ENCODE measurements around the gene CFDP1. TPM values are rescaled to one million over a fixed set of nuclear protein-coding genes. Genes with fewer than 3 reads are reported as not detected.

CFDP1 gene
- total and polyA plus RNA-seq, 2 experiments from 2014 or later = 103 to 114 TPM

GRCh38 chr16:75260851-75261589 lies 172.3 kb downstream of the CFDP1 start:
- no peak overlapping the region for H3K4me3 ChIP-seq
- H3K27me3 ChIP-seq = no peaks in the 10 kb centered on the region
- H3K36me3 ChIP-seq = peaks cover 3% of the 10 kb centered on the region
- DNase-seq (ENCODE audit: low read depth in 1 of 2, low spot score in 1 of 2) = no peak
- H3K27ac ChIP-seq = peak overlapping the region; percentile 34
- TF ChIP-seq, protein P1, sequence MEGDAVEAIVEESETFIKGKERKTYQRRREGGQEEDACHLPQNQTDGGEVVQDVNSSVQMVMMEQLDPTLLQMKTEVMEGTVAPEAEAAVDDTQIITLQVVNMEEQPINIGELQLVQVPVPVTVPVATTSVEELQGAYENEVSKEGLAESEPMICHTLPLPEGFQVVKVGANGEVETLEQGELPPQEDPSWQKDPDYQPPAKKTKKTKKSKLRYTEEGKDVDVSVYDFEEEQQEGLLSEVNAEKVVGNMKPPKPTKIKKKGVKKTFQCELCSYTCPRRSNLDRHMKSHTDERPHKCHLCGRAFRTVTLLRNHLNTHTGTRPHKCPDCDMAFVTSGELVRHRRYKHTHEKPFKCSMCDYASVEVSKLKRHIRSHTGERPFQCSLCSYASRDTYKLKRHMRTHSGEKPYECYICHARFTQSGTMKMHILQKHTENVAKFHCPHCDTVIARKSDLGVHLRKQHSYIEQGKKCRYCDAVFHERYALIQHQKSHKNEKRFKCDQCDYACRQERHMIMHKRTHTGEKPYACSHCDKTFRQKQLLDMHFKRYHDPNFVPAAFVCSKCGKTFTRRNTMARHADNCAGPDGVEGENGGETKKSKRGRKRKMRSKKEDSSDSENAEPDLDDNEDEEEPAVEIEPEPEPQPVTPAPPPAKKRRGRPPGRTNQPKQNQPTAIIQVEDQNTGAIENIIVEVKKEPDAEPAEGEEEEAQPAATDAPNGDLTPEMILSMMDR (IDR thresholded peaks at IDR 0.05; ENCODE audit: low read depth, low read length) = no peak
- H3K9me3 ChIP-seq (ENCODE audit: low read depth) = no peaks in the 10 kb centered on the region
- H3K4me1 ChIP-seq (ENCODE audit: low read depth) = peaks cover 57% of the 10 kb centered on the region

GRCh38 chr16:75258807-75259141 lies 174.5 kb downstream of the CFDP1 start:
- no peak for DNase-seq (ENCODE audit: low read depth in 1 of 2, low spot score in 1 of 2)

DNA sequence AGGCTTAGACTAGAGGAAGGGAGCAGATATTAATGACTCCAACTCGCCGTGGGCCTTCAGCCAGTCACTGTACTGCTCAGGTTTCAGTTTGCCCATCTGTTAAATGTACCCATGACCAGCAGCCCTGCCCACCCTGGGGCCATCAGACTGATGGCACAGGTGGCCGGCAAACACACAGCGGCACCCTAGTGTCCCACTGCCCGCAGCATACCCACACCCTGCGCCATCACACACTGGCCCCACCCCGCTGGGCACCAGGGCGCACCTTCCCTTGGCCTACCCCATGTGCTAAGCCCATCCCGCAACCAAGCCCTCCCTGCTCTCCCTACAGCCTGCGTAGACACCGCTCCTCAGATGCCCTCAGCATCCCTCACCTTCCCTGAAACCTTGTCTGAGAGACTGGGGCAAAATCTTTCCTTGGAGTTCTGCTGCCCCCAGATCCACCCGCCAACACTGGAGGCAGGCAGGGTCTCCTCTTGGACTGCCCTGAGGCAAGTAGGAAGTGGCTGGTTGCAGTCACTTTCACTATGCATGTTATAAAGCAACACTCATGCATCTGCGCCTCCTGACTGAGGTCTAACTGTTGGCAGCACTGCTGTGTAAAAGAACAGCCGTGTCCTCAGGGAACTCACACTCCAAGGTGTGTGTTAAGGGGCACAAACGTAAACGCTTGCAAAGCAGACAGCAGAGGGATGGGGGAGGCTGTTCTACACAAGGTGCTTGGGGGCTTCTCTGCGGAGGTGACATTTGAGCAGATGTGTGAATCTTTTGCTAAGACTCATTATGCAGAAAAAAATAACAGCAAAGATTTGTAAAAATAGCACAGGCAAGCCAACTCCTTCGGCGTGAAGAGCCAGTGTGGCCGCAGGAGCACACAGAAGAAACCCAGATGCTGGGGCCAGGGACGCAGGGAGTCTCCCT lies 175.2 kb downstream of the CFDP1 start:
- no peak for DNase-seq (ENCODE audit: low read depth in 1 of 2, low spot score in 1 of 2)
- H3K27me3 ChIP-seq = no peaks in the 10 kb centered on the region

More at GRCh38 chr16:75258807-75259141, 174.5 kb downstream of the CFDP1 start:
- TF ChIP-seq, protein P1 (IDR thresholded peaks at IDR 0.05; ENCODE audit: low read depth, low read length) = no peak
- no peak overlapping the region for H3K4me3 ChIP-seq
- H3K4me1 ChIP-seq (ENCODE audit: low read depth) = peaks cover 68% of the 10 kb centered on the region
- H3K27ac ChIP-seq = peak overlapping the region; percentile 34
- H3K27me3 ChIP-seq = no peaks in the 10 kb centered on the region
- H3K9me3 ChIP-seq (ENCODE audit: low read depth) = no peaks in the 10 kb centered on the region
- no peaks in the 10 kb centered on the region for H3K36me3 ChIP-seq

DNA sequence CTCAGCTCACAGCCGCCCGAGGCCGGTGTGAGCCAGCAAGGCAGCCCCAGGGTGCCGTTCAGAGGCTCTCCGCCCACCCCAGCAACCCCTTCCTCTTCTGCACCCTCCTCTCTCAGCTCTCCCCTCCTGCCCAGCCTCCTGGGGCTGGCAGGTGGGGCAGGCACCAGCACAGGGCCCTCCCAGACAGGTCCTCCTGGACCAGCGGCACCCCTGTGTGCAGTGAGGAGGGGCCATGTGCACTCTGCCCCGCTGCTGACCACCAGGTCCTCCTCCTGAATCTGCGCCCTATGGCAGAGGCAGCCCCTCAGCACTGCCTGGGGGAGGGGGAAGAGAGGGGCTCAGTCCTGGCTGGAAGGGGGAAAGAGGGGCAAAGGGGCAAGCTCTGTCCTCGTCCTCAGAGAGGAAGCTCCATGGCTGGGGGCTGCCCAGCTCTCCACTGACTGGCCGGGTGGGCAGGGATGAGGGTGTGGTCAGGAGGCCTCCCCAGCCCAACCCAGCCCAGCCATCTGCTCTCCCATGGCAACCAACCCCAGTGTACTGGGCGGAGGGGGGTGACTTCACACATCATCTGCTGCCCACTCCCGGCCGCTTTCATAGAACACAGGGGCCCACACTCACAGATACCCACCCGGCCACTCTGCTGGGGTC lies 176.5 kb downstream of the CFDP1 start:
- TF ChIP-seq, protein P1 (IDR thresholded peaks at IDR 0.05; ENCODE audit: low read depth, low read length) = no peak
- Histone ChIP-seq H3K36me3 (no peaks in the 10 kb centered on the region), H3K27me3 (no peaks in the 10 kb centered on the region), H3K4me1 (ENCODE audit: low read depth) (peaks cover 69% of the 10 kb centered on the region), H3K27ac (peak overlapping the region; percentile 89), H3K4me3 (no peak overlapping the region), H3K9me3 (ENCODE audit: low read depth) (no peaks in the 10 kb centered on the region)
- no peak for DNase-seq (ENCODE audit: low read depth in 1 of 2, low spot score in 1 of 2)

More for the DNA sequence above, 175.2 kb downstream of the CFDP1 start:
- TF ChIP-seq, protein P1 (IDR thresholded peaks at IDR 0.05; ENCODE audit: low read depth, low read length) = no peak
- Histone ChIP-seq H3K36me3 (no peaks in the 10 kb centered on the region), H3K4me3 (no peak overlapping the region), H3K4me1 (ENCODE audit: low read depth) (peaks cover 68% of the 10 kb centered on the region), H3K9me3 (ENCODE audit: low read depth) (no peaks in the 10 kb centered on the region), H3K27ac (peak overlapping the region; percentile 34)

GRCh38 chr16:75256059-75256571 lies 177.2 kb downstream of the CFDP1 start:
- DNase-seq (ENCODE audit: low read depth in 1 of 2, low spot score in 1 of 2) = peak in 1 of 2 donors; percentile 64
- peak overlapping the region; percentile 89 for H3K27ac ChIP-seq
- H3K9me3 ChIP-seq (ENCODE audit: low read depth) = no peaks in the 10 kb centered on the region
- H3K27me3 ChIP-seq = no peaks in the 10 kb centered on the region
- no peak overlapping the region for H3K4me3 ChIP-seq
- no peaks in the 10 kb centered on the region for H3K36me3 ChIP-seq
- TF ChIP-seq, protein P1 (IDR thresholded peaks at IDR 0.05; ENCODE audit: low read depth, low read length) = no peak
- H3K4me1 ChIP-seq (ENCODE audit: low read depth) = peaks cover 70% of the 10 kb centered on the region

All from cardiac muscle cell (in vitro differentiated cells and primary cell).